GM23248 (cell line): ENCODE measurements around the gene SNRNP35.

Source experiments
- EZH2 ChIP-seq: fragments of 200-600 bp; sonication (generic); IDR thresholded peaks from 2 replicates; pipeline ENCODE4 v1.6.1; 2018; ENCODE audit warnings: antibody characterized with exemption, mild to moderate bottlenecking; ENCODE audit not compliant: insufficient read depth, poor library complexity, severe bottlenecking
- EZH2phosphoT487 ChIP-seq: fragments of 200-600 bp; sonication (generic); IDR thresholded peaks from 2 replicates; pipeline ENCODE4 v1.6.1; 2018; ENCODE audit warnings: antibody characterized with exemption, moderate library complexity, mild to moderate bottlenecking, low read depth; ENCODE audit not compliant: insufficient read depth

GRCh38 chr12:123441523-123442164, 16.3 kb upstream of the SNRNP35 start:
- no peak for TF ChIP-seq EZH2
- TF ChIP-seq EZH2phosphoT487 = no peak
